GM18526 (cell line): ENCODE data around the gene MOB2.

ENCODE experiments used
- POLR2A ChIP-seq: IDR thresholded peaks from 3 replicates; pipeline ENCODE4 v1.6.1; 2011; ENCODE audit not compliant: insufficient read length; ENCODE audit errors: extremely low read depth

Gene MOB2

DNA sequence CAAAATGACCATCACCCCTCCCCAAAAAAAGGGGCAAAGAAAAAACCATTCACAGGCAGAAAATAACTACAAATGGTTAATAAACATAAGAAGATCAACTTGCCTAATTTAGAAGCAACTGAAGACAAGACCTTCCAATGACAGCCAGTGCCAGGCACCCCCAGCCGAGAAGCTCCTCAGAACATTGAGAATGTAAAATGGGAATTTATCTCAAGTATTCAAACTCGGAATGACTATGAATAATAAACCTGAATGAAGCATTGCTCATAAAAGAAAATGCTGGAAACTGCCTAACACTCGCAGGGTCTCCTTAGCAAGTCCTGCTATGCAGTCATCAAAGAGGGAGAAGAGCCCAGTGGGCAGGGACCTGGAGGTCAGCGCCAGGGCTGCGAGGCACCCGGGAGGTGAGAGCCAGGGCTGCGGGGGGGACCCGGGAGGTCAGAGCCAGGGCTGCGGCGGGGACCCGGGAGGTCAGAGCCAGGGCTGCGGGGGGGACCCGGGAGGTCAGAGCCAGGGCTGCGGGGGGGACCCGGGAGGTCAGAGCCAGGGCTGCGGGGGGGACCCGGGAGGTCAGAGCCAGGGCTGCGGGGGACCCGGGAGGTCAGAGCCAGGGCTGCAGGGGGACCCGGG is 23.2 kb upstream of the MOB2 start:
- TF ChIP-seq POLR2A = no peak

DNA sequence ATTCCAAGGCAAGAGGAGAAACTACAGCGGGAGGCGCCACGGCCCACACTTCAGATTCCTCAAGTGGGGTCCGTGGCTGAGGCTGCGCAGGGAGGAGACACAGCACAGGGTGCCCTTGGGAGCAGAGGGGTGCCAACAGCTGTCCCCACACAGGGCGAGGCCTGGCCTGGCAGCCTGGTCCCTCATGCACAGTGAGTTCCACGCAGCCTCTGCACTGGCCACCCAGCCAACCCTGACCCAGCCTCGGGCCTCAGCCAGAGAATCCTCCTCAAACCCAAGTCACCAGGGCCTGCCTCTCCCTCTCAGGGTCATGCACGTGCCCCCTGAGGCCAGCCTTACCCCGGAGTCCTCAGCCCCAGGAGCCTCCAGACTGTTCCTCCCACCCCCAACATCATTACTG is 22.4 kb upstream of the MOB2 start:
- TF ChIP-seq POLR2A = no peak

DNA sequence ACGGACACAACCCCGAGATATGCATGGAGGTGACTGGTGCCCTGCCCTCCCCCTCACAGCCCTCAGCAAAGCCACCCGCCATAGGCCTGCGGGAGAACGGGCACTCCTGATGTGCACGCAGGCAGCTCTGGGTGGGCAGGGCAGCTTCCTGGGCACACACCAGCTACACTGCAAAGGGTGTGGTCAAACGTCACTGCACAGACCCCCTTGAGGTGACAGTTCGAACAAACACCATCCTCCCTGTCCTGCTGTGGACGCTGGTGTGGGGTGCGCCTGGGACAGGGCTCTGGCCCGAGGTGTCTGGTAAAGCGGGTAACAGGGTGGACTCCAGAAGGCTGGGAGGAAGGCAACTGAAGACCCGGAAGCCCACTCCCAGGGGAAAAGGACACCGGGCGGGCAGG is 21.9 kb upstream of the MOB2 start:
- TF ChIP-seq POLR2A = no peak

DNA sequence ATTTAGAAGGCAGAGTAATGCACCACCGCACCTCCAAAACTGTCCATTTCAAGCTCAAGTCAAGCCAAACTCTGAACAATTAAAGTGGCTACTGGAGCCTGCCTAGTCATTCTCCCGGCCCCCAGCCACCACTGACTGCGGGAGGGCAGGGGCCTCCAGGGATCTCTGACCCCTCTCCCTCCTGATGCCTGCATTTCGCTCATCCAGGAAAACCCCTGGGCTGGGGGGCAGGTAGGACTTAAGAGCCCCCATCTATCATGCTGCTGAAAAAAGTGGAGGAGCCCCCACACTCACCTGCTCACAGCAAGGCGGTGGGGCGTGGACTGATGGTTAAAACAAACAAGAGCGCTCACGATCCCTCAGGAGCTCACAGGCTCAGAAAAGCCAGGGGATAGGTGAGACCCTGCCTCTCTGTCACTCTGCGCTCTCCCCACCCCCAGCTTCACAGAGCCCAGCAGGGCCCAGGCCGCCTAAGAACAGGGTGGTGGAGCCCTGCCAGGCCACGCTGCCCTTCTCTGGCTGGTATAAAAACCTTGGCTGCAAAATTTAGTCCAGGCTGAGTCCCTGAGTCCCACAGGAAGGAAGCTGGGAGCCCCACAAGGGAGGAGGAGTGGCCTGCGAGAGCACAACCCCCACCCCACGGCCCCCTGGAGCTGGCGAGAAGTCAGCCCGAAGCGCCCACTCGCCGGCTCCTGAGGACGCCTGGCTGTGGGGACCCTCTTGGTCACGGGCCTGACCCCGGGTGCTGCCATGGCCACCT is 21.0 kb upstream of the MOB2 start:
- no peak for TF ChIP-seq POLR2A

DNA sequence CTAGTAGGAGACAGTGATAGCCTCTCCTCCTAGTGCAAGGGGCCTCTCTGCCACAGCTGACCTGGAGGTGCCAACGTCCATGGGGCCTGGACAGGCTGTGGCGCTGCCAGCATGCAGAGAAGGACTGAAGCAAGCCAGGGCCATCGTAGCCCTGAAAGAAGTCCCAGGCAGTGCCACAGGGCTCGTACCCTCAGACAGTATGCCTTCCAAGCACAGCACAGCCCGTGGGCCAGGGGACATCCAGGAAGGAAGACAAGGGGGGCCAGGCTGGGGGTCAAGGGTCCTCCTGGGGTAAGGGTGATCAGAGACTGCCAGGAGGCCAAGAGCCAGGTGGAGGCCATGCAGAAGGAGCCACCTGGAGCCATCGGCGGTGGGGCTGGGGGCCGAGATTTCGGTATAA is 20.4 kb upstream of the MOB2 start:
- no peak for TF ChIP-seq POLR2A

DNA sequence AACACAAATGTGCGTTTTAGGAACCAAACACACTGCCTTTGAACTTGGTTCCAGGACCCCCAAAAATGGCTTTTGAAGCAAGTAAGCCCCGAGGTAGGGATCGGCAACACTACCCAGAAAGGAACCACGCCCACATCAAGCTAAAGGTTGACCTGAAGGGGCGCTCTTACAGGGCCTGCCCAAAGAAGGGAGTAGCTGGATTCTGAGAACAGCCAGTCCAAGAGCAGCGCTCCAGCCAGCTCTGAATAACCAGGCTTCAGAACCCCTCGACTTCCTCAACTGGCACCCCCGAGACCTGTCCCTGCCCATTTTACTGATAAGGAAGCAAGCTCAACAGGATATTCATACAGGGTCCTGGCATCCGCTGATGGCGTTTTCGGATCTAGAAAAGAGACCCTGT is 18.9 kb upstream of the MOB2 start:
- TF ChIP-seq POLR2A = no peak

DNA sequence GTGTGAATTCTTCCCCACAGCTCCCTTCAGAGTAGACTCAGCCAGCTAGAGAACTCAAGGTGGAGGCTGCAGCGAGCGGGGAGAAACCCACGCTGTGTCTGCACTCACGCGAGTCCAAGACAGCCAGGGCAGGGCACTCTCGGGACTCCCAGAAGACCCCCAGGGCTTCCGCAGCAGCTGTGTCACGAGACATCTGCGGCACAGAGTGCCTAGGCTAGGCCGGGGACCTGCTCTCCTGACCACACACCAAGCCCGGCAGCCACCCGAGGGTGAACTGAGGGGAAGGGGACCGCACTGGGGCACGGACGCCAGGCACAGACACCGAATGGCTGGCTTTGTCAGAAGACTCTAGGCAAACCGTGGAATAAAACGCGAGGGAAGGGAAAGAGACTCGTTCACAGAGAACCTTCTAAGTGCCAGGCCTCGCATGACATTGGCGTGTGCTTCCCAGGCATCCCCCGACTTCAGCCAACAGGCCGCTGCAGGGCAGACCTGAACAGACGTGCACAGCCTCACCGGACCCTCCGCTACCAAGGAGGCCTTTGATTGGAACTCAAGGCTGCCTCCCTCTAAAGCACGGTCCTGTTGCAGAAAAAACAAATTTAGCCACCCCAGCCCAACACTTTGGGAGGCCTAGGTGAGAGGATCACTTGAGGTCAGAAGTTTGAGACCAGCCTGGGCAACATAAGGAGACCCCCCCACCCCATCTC is 18.2 kb upstream of the MOB2 start:
- TF ChIP-seq POLR2A = no peak

DNA sequence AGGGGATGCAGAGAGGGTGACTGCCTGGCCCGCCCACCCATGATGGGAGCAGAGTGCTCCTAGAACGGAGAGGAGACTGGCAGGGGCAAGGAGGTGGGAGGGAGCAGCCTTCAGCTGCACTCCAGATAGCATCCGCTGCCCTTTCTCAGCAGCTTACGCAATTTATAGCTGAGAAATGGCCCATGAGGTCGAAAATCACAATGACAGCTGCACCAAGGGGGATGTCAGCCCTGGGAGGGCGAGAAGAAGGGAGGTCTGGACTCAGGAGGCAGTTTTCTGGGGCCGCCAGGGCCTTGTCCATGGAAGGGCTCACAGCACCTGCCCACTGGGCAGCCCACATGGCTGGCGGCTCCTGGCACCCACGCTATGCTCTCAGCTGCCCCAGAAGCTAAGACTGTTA is 17.6 kb upstream of the MOB2 start:
- no peak for TF ChIP-seq POLR2A

DNA sequence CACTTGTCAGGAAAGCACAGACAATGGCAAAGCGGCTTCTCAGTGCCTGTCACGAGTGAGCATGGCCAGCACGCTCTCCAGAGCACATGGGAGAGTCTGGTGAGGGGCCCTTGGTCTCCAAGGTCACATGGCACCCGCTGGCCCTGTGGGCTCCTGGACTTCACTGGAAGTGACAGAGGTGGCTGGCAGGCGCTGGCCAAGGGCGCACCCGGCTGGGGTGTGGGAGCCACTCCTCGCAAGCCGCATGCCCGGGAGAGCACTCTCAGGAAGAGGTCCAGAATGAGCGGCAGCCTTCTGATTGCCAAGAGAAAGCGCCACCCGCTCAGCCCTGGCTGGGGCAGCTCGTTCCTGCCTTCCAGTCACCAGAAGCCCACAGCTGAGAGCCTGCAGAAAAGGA is 17.1 kb upstream of the MOB2 start:
- TF ChIP-seq POLR2A = no peak

DNA sequence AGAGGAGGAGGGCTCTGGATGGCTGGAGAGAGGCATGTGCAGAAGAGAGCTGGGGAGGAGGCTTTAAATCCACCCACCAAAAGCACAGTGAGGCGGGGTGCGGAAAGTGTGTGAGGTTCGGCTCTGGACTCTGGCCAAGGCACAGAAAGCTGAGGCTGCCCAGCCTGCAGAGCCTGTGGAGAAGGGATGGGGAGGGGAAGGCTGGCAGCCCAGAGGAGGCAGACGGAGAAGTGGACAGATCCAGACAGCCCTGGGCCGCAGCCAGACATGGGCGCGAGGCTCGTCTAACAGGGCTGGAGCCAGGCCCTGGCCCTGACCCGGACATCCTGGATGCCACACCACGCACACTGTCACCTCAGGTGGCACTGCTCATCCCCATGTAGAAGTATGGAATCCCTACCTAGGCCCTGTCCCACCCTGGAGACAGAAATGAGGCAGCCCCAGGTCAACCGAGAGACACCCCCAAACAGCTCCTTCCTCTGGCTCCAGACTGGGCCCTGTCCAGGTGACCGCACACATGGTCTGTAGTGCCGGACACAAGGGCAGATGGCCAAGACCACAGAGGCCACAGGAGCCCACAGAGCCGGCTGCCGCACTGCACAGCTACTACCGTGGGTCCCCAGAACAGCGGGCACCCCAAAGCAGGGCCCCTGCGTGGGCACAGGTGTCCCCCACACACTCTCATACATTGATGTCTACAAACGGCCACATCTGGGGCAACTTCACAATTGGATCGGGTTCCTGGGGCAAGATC is 16.6 kb upstream of the MOB2 start:
- TF ChIP-seq POLR2A = no peak

DNA sequence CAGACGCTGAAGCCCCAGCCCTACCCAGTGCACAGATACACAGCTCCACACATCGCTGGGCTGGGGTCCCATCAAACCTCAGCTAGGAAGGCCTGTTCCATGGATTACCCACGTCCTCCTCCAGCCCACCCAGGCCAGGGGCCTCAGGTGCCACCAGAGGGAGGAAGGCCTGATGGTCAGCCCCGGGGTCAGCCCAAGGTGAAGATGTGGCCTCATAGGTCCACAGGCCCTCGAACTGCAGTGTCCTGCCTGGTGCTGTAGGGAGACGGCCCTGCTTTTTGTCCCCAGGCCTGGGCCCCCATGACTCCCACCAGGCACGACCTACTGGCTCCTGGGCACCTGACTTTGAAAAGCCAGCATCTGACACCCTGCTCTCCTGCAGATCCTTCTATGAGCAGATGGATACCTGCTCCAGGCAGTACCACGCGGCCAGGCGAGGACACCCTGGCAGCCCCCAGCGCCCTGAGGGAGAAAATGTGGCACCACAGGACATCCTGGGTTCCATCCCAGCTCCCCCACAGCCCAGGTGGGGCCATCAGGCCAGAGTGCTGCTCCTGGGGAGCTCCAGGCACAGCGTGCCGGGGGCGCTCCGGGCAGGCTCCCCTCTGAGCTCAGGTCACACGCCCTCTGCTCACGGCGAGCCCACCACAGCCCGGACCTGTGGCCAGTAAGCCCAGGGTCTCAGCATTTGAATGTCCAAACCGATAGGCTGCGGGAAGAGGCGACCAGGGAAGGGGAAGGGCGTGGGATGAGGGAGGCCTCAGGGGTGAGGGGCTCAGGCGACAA is 15.8 kb upstream of the MOB2 start:
- no peak for TF ChIP-seq POLR2A

DNA sequence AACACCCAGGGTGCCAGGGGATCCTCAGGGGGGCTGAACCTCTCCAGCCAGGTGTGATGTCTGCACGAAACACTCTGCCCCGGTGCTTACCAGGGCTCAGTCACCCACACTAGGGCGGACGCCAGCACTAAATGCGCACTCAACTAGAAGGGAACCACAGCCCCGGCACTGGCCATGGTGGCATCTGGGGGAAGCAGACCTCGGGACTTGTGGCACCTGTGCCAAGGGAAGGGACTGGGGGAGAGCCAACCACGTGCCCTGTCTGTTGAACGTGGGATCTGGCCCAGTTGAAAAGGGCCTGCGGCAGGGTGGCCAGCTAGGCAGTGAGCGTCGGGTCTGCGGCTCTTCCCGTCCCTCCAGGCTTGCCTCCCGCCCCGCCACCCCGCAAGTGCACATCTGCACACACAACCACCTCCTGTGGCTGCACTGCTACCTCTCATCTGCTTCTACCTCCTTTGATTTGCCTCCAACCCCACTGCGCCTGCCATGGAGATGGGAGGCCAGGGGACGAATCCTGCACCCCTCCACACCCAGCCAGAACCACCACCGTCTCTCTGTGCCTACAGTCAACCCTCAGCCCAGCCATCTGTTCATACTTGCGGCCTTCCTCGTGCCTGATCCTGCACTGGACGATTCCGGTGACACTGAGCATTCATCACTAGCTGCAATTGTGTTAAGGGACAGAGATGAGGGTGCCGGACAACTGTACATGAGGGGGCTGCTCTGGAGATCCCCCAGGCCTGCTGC is 15.0 kb upstream of the MOB2 start:
- no peak for TF ChIP-seq POLR2A

DNA sequence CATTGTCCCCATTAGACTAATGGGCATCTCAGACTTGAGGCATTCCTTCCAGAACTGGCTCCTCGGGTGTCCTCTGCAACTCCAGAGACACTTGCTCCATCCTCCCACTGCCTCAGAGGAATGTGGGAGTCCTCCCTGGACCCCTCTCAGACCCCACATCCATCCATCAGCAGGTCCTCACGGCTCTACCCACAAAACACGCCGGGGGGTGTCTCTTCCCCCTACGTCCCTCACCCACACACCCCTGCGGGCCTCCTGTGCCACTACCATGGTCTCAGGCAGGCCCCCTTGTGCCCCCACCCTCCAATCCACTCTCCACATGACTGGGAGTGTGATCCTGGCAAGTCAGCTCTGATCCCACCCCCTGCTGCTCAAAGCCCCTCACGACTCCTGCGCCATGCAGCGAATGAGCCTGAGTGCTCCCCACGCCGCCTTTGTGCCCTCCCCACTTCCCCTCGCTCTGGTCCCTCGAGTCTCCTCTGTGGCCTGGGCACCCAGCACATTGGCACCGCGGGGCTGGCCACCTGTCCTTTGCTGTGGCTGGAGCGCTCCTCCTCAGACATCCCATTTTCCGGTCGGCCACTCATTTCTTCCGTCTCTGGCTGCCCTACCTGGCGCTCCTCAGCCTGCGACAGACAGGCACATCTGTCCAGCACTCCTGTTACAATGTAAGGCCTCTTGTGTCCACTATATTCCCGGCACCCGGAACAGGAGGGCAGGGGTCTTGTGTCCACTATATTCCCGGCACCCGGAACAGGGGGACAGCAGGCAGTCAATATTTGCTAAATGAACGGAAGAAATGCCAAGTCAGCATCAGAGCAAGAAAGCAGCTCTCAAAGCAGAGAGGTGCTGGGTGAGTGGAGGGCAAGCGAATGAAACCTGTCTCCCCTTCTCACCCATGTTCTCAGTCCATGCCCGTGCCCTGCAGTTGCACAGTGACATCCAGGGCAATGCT is 14.2 kb upstream of the MOB2 start:
- no peak for TF ChIP-seq POLR2A
